Esophagus muscularis mucosa (tissue), 3 donors: ENCODE measurements around the gene PTBP2.

Experiments used
- CTCF ChIP-seq, 3 experiments: fragments of 200-600 bp in 2 of 3; fragments of 450-650 bp in 1 of 3; sonication (generic) in 2 of 3; IDR thresholded peaks; one replicate each; pipeline ENCODE4 v1.5.1; 2017 to 2019; ENCODE audit warnings: antibody characterized with exemption in 3 of 3, mild to moderate bottlenecking in 2 of 3, moderate library complexity in 1 of 3
- EP300 ChIP-seq: sonication (generic); formaldehyde crosslinking; IDR thresholded peaks from one replicate; pipeline ENCODE4 v1.6.1; 2017; ENCODE audit warnings: antibody characterized with exemption

- TF ChIP-seq EP300 (no peak), CTCF (IDR thresholded peaks at IDR 0.05) (no peak)
Measured at GRCh38 chr1:96843196-96843595, 121.6 kb downstream of the PTBP2 start.
